Measurements from ENCODE around the gene FAM222B.
"Not testable (repeated sequence)": the region's sequence is repeated elsewhere in the genome, so short reads cannot be mapped to it uniquely, and the experiment has no call there.

Gene FAM222B

DNA sequence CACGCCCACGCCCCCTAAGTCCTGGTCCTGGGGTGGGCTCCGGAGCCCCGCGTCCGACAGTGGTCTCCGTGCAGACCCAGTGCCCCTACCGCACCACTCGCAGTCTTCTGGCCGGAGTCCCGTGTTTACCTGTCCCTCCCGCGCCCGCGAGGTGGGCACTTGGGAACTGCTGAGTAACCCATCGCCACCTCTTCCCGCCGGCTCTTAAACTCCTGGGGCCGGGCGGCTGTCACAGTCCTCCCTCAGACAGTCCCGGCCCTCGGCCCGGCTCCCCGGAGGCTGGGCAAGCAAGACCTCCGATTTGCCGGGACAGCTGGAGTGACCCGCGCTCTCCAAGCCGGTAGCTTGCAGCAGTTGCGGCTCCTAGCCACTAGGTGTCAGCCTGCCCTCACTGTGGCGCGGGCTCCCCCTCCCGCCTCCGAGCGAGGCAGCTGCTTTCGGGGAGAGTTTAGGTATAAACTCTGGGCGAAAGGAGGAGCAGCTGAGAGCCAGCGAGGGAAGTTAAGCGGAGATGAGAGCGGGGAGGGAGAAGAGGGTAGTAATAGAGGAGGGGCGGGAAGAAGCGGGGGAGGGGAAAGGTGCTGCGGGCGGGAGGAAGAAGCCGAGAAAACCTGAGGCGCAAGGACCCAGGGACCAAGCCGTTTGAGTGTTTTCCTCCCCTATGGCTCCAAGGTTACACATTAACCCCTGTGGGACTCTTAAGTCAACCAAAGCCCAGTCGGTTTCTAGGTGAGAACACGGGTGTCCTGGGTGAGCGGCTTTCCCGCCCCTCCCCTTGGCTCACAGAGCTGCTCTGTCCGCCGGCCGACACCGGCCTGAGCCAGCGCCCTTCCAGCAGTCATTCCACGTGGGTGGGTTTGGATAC lies 115.7 kb downstream of the FAM222B start:
- Mint-ChIP-seq H3K4me3 (peak overlapping the region; percentile 89), H3K36me3 (peaks cover 33% of the 10 kb centered on the region), H3K9me3 (no peaks in the 10 kb centered on the region), H3K4me1 (peaks cover 54% of the 10 kb centered on the region), H3K27ac (peak overlapping the region; percentile 89), H3K27me3 (no peaks in the 10 kb centered on the region)
- peak; percentile 59 for ATAC-seq

DNA sequence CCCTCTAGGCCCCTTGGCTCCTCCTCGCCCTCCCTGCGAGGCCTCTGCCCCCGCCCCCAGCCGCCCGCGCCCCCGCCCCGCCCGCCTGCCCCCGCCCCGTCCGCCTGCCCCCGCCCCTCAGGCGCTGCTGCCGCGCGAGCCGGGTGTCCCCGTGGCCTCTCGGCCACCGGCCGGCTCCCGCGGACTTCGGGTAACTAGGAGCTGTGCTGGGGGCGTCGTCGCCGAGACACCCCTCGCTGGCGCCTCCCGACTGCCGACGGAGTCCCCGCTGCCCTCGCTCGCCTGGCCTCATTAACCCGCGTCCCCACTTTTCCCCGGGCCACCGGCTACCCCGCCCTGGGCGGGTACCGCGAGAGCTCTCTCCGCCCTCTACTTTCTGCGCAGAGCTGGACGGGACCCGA lies 116.4 kb downstream of the FAM222B start, which contains the start of gene TLCD1:
TLCD1 (minus strand) TSS at position 8 of the 401 bp plus-strand sequence. CDS start 136 bp downstream, outside the sequence.
- Mint-ChIP-seq H3K4me3 (peak within 1 kb of the TSS; percentile 93), H3K27ac (peak within 1 kb of the TSS; percentile 89), H3K27me3 (no peaks in the 10 kb centered on the region), H3K9me3 (no peaks in the 10 kb centered on the region), H3K36me3 (peaks cover 40% of the 10 kb centered on the region), H3K4me1 (peaks cover 54% of the 10 kb centered on the region)
- peak; percentile 59 for ATAC-seq

DNA sequence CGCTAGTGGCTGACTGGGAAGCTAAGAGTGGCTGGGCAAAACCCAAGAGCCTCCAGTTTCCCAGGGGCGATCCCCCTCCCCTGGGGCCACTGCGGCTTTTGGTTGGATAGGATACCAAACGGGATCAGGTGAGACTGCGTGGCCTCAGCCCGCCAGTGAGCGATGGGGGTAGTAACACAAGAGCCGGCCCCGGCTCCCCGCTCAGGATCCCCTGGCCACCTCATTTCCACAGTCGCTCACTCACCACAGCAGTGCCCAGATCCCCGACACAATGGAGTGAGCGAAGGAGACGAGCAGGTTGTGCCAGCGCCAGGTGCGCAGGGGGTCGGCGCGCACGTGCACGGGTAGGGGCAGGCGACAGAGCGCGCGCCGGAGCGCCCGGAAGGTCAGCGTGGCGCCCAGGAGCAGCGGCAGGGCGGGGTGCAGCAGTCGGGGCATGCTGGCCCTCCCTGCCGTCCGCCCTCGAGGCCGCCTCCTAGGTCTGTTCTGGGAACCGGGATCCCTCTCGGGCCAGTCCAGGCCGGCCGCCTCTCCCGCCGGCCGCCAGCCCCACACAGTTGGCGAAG lies 116.8 kb downstream of the FAM222B start:
- H3K27me3 Mint-ChIP-seq, result no peaks in the 10 kb centered on the region
- H3K27ac Mint-ChIP-seq, result peak overlapping the region; percentile 89
- ATAC-seq, result peak; percentile 0
- peak overlapping the region; percentile 93 for H3K4me3 Mint-ChIP-seq
- peaks cover 55% of the 10 kb centered on the region for H3K4me1 Mint-ChIP-seq
- no peaks in the 10 kb centered on the region for H3K9me3 Mint-ChIP-seq
- H3K36me3 Mint-ChIP-seq, result peaks cover 44% of the 10 kb centered on the region

DNA sequence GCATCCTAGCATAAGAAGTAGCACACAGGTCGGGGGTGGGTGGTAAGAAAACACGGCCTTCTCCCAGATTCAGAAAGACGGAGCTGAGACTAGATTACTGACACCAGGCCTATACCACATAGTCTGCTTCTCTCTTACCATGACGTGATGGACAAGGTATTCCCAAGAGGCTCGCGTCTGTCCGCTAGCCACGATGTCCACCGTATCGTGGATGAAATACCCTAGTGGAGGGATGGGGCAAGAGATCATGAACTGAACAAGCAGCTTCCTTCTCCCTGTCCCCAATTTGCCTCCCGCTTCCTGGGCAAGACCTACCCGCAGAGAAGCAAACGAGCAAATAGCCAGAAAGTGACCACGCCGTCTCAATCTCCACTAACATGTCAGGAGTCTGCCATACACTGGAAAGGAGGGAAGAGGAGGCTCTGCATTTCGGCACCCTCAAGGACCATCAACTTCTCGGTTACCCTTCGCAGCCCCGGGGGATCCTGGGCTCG lies 117.4 kb downstream of the FAM222B start:
- Mint-ChIP-seq H3K27ac (peak overlapping the region; percentile 89), H3K9me3 (no peaks in the 10 kb centered on the region), H3K27me3 (no peaks in the 10 kb centered on the region), H3K4me3 (peak overlapping the region; percentile 93), H3K4me1 (peaks cover 59% of the 10 kb centered on the region), H3K36me3 (peaks cover 49% of the 10 kb centered on the region)
- no peak for ATAC-seq

DNA sequence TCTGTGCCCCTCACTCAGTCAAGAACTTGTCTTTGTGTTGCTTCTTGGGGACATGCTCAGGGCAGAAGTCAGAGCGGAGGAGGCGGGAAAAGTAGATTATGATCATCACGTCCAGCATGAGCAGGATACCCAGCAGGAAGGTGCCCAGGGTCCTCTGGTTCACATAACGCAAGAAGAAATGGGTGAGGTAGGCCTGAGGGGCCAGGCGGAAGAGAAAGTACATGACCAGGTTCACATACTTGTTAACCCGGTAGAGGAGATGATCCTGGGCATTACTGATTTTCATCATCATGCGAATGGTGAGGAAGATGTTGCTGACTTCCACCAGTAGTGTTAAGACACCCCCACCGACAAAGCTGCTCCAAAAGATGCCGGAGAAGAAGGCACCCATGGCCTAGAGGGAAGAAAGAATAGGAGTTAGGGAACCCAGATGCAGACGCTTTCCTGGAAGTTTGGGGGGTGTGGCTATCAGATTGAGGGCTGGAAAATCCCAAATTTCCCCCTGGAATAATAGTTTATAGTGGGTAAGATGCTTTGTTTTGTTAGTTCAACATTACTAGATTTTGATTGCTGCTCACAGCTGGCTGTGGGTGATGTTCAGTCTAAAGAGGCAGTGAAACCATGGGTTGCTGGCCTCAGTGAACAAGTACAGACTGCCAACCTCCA lies 118.0 kb downstream of the FAM222B start:
- Mint-ChIP-seq H3K4me1 (peaks cover 60% of the 10 kb centered on the region), H3K27me3 (no peaks in the 10 kb centered on the region), H3K4me3 (peak overlapping the region; percentile 93), H3K9me3 (no peaks in the 10 kb centered on the region), H3K36me3 (peaks cover 54% of the 10 kb centered on the region), H3K27ac (peak overlapping the region; percentile 89)
- no peak for ATAC-seq

DNA sequence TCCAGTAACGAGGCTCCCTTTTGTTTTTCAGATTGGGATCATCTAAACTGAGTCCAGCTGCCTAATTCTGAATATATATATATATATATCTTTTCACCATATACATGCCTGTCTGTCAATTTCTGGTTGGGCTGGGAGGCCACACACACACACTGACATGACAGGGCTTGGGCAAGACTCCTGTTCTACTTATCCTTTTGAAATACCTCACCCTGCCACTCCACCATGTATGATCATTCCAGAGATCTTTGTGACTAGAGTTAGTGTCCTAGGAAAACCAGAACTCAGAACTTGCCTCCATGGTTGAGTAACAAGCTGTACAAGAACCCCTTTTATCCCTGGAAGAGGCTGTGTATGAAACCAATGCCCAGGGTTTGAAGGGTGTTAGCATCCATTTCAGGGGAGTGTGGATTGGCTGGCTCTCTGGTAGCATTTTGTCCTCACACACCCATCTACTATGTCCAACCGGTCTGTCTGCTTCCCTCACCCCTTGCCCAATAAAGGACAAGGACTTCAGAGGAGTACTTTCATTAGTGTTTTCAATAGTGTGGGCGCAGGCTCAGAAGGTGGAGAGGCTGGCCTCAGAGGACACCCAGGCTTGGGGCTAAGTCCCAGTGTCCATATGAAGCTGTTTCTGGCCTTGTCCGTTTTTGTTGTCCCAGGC lies 118.6 kb downstream of the FAM222B start:
- Mint-ChIP-seq H3K4me1 (peaks cover 59% of the 10 kb centered on the region), H3K4me3 (peak overlapping the region; percentile 93), H3K36me3 (peaks cover 54% of the 10 kb centered on the region), H3K27ac (peak overlapping the region; percentile 89)
- not testable (repeated sequence) for ATAC-seq, H3K27me3 Mint-ChIP-seq, H3K9me3 Mint-ChIP-seq

DNA sequence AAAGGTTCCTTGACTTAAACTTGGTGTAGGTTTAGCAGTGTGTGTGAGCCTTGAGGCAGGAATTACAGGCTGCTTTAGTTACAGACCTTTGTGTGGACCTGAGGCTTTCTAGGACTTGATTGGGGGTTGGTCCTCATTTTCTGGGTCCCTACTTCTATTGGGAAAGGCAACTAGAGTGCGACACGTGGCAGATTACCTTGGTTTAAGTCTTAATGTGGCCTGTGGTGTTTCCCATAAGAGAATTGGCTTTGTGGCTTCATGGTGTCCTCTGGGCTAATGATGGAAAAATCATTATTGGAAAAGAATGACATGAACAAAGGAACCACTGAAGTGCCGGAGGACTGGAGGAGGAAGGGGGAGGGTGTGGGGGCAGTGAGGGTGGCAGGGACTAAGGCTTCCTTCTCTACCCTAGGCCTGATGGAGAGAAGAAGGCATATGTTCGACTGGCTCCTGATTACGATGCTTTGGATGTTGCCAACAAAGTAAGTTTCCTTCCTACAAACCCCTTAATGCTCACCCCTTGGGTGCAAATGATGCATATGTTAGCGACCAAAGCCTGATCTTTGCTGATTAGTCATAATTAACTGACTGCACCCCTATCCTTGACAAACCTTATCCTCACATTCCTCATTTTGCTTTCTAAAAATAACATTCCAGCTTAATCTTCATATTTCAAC lies 119.3 kb downstream of the FAM222B start:
- Mint-ChIP-seq H3K4me3 (peak overlapping the region; percentile 93), H3K9me3 (no peaks in the 10 kb centered on the region), H3K27me3 (no peaks in the 10 kb centered on the region), H3K36me3 (peaks cover 54% of the 10 kb centered on the region), H3K4me1 (peaks cover 62% of the 10 kb centered on the region), H3K27ac (peak overlapping the region; percentile 89)
- ATAC-seq, result no peak

DNA sequence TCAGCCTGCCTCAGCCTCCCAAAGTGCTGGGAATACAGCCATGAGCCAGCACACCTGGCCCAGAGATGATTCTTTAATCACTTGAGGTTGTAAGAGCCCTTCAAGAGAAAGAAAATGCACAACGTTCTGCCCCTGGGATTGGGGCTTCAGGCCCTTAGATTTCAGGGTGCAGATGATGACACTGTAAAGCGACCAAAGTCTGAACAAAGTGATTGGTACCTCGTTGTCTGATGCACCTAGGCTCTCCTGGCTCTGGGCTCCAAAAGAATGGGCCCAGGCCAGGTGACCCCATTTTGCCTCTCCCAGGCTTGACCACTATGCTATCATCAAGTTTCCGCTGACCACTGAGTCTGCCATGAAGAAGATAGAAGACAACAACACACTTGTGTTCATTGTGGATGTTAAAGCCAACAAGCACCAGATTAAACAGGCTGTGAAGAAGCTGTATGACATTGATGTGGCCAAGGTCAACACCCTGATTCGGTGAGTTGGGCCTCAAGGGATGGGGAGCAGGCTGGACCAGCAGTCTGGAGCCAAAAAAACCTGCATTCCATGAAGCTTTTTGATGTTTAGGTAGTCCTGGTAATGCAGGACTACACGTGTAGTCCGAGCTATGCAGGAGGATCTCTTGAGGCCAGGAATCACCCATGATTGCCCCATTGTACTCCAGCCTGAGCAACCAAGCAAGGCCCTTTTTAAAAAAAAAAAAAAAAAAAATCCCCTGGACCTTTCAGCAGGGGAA lies 120.0 kb downstream of the FAM222B start:
- H3K27me3 Mint-ChIP-seq, result no peaks in the 10 kb centered on the region
- no peaks in the 10 kb centered on the region for H3K9me3 Mint-ChIP-seq
- ATAC-seq, result no peak
- peaks cover 54% of the 10 kb centered on the region for H3K36me3 Mint-ChIP-seq
- H3K4me1 Mint-ChIP-seq, result peaks cover 63% of the 10 kb centered on the region
- H3K27ac Mint-ChIP-seq, result peak overlapping the region; percentile 97
- H3K4me3 Mint-ChIP-seq, result peak overlapping the region; percentile 98

DNA sequence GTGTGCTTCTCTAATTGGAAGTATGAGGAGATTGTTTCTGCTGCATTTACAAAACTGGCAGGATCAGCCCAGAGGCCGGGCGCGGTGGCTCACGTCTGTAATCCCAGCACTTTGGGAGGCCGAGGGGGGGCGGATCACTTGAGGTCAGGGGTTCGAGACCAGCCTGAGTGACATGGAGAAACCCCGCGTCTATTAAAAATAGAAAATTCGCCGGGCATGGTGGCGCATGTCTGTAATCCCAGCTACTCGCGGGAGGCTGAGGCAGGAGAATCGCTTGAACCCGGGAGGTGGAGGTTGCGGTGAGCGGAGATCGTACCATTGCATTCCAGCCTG lies 121.6 kb downstream of the FAM222B start:
- H3K27ac Mint-ChIP-seq, result peak overlapping the region; percentile 97
- H3K4me1 Mint-ChIP-seq, result peaks cover 61% of the 10 kb centered on the region
- not testable (repeated sequence) for H3K27me3 Mint-ChIP-seq, H3K9me3 Mint-ChIP-seq, ATAC-seq
- peak overlapping the region; percentile 98 for H3K4me3 Mint-ChIP-seq
- H3K36me3 Mint-ChIP-seq, result peaks cover 54% of the 10 kb centered on the region

DNA sequence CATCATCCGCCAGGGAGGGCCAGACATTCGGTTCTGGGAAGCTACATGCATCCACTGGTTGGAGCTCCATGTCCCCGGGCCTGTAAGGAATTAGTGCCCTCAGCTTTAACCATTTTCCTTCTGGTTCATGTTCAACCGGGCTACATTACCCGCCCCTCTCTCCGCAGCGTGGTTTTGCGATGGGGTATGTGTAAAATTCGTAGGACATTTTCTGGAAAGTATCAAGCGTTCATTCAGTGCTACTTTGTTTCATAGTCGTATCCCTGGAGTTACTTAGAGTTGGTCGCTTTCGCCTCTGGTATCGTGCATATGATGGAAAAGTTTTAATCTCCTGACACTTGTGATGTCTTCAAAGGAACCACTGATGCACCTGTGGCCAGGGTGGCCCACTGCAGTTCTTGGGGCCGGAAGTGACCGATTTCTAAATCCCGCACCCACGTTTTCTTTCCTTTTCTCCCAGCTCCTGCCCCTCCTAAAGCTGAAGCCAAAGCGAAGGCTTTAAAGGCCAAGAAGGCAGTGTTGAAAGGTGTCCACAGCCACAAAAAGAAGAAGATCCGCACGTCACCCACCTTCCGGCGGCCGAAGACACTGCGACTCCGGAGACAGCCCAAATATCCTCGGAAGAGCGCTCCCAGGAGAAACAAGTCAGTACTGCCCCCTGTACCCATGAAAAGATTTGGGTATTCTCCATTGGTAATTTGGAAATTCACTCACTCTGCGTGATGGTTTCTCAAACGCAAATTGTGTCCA lies 122.2 kb downstream of the FAM222B start:
- Mint-ChIP-seq H3K27ac (peak overlapping the region; percentile 97), H3K4me1 (peaks cover 62% of the 10 kb centered on the region), H3K36me3 (peaks cover 52% of the 10 kb centered on the region), H3K4me3 (peak overlapping the region; percentile 98), H3K9me3 (no peaks in the 10 kb centered on the region), H3K27me3 (peaks cover 6% of the 10 kb centered on the region)
- ATAC-seq, result no peak

DNA sequence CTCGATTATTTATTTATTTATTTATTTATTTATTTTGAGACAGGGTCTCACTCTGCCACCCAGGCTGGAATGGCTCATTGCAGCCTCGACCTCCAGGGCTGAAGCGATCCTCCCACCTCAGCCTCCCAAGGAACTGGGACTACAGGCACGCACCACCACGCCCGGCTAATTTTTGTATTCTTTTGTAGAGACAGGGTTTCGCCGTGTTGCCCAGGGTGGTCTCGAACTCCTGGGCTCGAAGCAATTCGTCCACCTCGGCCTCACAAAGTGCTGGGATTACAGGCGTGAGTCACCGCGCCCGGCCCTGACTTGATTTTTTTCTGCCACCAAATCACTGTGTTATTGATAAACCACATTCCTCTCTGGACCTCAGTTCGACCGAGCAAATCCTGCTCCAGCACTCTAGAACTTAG lies 123.6 kb downstream of the FAM222B start:
- H3K9me3 Mint-ChIP-seq, result no peaks in the 10 kb centered on the region
- ATAC-seq, result no peak
- peaks cover 38% of the 10 kb centered on the region for H3K36me3 Mint-ChIP-seq
- peaks cover 17% of the 10 kb centered on the region for H3K27me3 Mint-ChIP-seq
- peak overlapping the region; percentile 98 for H3K4me3 Mint-ChIP-seq
- H3K27ac Mint-ChIP-seq, result peak overlapping the region; percentile 97
- peaks cover 56% of the 10 kb centered on the region for H3K4me1 Mint-ChIP-seq

DNA sequence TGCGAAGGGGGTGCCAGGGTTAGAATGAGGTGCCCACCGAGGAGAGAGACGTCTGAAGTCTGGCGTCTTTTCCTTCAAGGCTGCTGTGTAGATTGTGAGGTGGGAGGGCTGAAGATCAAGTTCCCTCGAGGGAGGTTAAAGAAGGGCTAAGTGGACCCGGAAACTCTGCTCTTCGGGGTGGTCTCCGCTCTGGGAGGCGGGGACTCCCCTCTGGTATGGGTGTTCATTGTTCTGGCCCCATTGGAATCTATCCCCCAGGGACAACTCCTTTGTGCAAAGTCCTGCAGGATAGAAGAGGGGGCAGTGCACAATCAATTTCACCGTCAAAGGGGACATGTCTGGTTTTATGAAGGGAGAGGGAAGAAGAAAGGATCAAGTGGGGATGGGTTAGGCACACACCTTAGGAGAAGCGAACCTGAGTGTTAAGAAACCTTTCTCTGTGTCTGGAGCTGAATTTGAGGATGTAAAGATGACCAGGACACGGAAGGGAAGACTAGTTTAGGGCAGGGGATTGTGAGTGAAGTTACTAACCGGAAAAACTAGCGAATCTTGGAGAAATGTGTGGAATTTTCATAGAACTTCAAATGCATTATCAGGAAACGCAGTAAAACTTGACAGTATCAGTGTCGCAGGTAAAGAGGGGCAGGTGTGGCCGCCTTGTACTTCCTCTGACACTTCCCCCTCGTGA lies 124.1 kb downstream of the FAM222B start:
- no peak for ATAC-seq
- Mint-ChIP-seq H3K4me3 (peak overlapping the region; percentile 80), H3K36me3 (peaks cover 33% of the 10 kb centered on the region), H3K9me3 (no peaks in the 10 kb centered on the region), H3K27ac (peak overlapping the region; percentile 80), H3K27me3 (peaks cover 17% of the 10 kb centered on the region), H3K4me1 (peaks cover 50% of the 10 kb centered on the region)

All from stimulated activated memory B cell treated with anti-CD40 and anti-IgM and Interleukin-4, amounts not matched to agents 10 μg/mL and 1 μg/mL and 100 μg/mL, for 72 hours (primary cell).